Measurements from ENCODE around the gene PFDN2. TPM values are rescaled to one million over a fixed set of nuclear protein-coding genes. Genes with fewer than 3 reads are reported as not detected.

The PFDN2 gene
- total RNA-seq, 1 experiment from 2014 or later: 34.1 TPM

DNA sequence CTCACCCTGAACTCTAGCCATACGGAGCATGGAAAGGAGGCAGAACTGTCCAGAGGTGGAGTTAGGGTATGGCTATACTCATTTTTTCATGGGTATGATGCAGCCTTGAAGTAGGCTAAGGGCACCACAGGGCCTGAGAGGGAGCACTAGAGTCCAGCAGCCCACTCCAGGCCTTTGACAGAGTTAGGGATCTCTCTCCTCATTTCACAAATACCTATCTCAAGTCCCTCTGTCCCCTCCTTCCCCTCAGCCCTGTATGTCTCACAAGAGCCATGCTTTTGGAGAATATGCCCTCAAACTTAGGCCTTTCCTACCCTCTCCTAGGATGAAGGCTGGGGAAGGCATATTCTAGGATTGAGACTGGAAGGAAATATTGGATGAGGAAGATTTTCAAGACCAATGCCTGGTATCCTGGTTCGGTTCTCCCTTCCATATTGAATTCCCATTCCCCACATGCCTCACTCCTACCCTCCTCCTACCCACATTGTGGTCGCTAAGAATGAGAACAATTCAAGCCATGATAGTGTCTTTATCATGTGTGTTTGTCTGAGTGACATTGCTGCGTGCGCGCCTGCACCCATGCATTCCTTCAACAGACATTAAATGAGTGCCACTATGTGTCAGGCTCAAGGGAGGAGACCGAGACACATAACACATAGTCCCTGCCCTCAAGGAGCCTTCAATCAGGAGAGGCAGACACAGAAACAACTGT lies 25.9 kb downstream of the PFDN2 start:
- no peak overlapping the region for H3K9ac ChIP-seq (ENCODE audit: low read length)
- H3K36me3 ChIP-seq (ENCODE audit: insufficient read depth, low read length): no peaks in the 10 kb centered on the region
- no peaks in the 10 kb centered on the region for H3K9me2 ChIP-seq (replicated peaks; ENCODE audit: insufficient read depth, low read length)
- H2AFZ ChIP-seq (ENCODE audit: low read length): no peak overlapping the region
- H3K27me3 ChIP-seq (ENCODE audit: low read length): no peaks in the 10 kb centered on the region
- H3K27ac ChIP-seq (ENCODE audit: low read length): no peak overlapping the region
- H3K9me3 ChIP-seq (ENCODE audit: low read length): no peaks in the 10 kb centered on the region
- H3K4me3 ChIP-seq (ENCODE audit: low read length): no peak overlapping the region
- H4K20me1 ChIP-seq (ENCODE audit: insufficient read depth, low read depth, low read length): no peaks in the 10 kb centered on the region
- H3K4me2 ChIP-seq (ENCODE audit: low read depth, low read length, poor library complexity, severe bottlenecking): no peak overlapping the region
- H3K4me1 ChIP-seq (ENCODE audit: low read length): no peaks in the 10 kb centered on the region
- DNase-seq: no peak
- H3K79me2 ChIP-seq (ENCODE audit: low read length): no peaks in the 10 kb centered on the region

- no peak overlapping the region for H3K9ac ChIP-seq (ENCODE audit: low read length)
- H3K27me3 ChIP-seq (ENCODE audit: low read length): no peaks in the 10 kb centered on the region
- no peaks in the 10 kb centered on the region for H4K20me1 ChIP-seq (ENCODE audit: insufficient read depth, low read depth, low read length)
- no peak overlapping the region for H3K4me2 ChIP-seq (ENCODE audit: low read depth, low read length, poor library complexity, severe bottlenecking)
- H3K36me3 ChIP-seq (ENCODE audit: insufficient read depth, low read length): no peaks in the 10 kb centered on the region
- no peak for DNase-seq
- H3K27ac ChIP-seq (ENCODE audit: low read length): no peak overlapping the region
- H3K9me2 ChIP-seq (replicated peaks; ENCODE audit: insufficient read depth, low read length): no peaks in the 10 kb centered on the region
- no peaks in the 10 kb centered on the region for H3K4me1 ChIP-seq (ENCODE audit: low read length)
- H3K4me3 ChIP-seq (ENCODE audit: low read length): no peak overlapping the region
- no peaks in the 10 kb centered on the region for H3K9me3 ChIP-seq (ENCODE audit: low read length)
- H3K79me2 ChIP-seq (ENCODE audit: low read length): no peaks in the 10 kb centered on the region
- no peak overlapping the region for H2AFZ ChIP-seq (ENCODE audit: low read length)
Observed at GRCh38 chr1:161091093-161091492, 26.7 kb downstream of the PFDN2 start.

- Histone ChIP-seq H3K79me2 (ENCODE audit: low read length) (no peaks in the 10 kb centered on the region), H3K4me3 (ENCODE audit: low read length) (no peak overlapping the region), H3K27ac (ENCODE audit: low read length) (no peak overlapping the region), H4K20me1 (ENCODE audit: insufficient read depth, low read depth, low read length) (no peaks in the 10 kb centered on the region), H3K9me3 (ENCODE audit: low read length) (no peaks in the 10 kb centered on the region), H3K4me1 (ENCODE audit: low read length) (no peaks in the 10 kb centered on the region), H3K36me3 (ENCODE audit: insufficient read depth, low read length) (no peaks in the 10 kb centered on the region), H3K4me2 (ENCODE audit: low read depth, low read length, poor library complexity, severe bottlenecking) (no peak overlapping the region), H3K27me3 (ENCODE audit: low read length) (no peaks in the 10 kb centered on the region), H3K9ac (ENCODE audit: low read length) (no peak overlapping the region), H2AFZ (ENCODE audit: low read length) (no peak overlapping the region), H3K9me2 (replicated peaks; ENCODE audit: insufficient read depth, low read length) (no peaks in the 10 kb centered on the region)
- DNase-seq: no peak
Observed at GRCh38 chr1:161090617-161091016, 27.2 kb downstream of the PFDN2 start.

- Histone ChIP-seq H2AFZ (ENCODE audit: low read length) (no peak overlapping the region), H3K79me2 (ENCODE audit: low read length) (no peaks in the 10 kb centered on the region), H3K4me2 (ENCODE audit: low read depth, low read length, poor library complexity, severe bottlenecking) (no peak overlapping the region), H3K27me3 (ENCODE audit: low read length) (no peaks in the 10 kb centered on the region), H3K27ac (ENCODE audit: low read length) (no peak overlapping the region), H3K36me3 (ENCODE audit: insufficient read depth, low read length) (no peaks in the 10 kb centered on the region), H4K20me1 (ENCODE audit: insufficient read depth, low read depth, low read length) (no peaks in the 10 kb centered on the region), H3K9ac (ENCODE audit: low read length) (no peak overlapping the region), H3K4me3 (ENCODE audit: low read length) (no peak overlapping the region), H3K9me3 (ENCODE audit: low read length) (no peaks in the 10 kb centered on the region), H3K4me1 (ENCODE audit: low read length) (no peaks in the 10 kb centered on the region), H3K9me2 (replicated peaks; ENCODE audit: insufficient read depth, low read length) (no peaks in the 10 kb centered on the region)
- DNase-seq: no peak
Observed at GRCh38 chr1:161089938-161090337, 27.9 kb downstream of the PFDN2 start.

GRCh38 chr1:161089251-161089924 lies 28.4 kb downstream of the PFDN2 start, which contains the start of gene NECTIN4:
Gene NECTIN4 (minus strand): TSS chr1:161089558. CDS start chr1:161089296, 262 bp downstream.
- Histone ChIP-seq H4K20me1 (ENCODE audit: insufficient read depth, low read depth, low read length) (no peaks in the 10 kb centered on the region), H3K79me2 (ENCODE audit: low read length) (no peaks in the 10 kb centered on the region), H3K4me2 (ENCODE audit: low read depth, low read length, poor library complexity, severe bottlenecking) (no peak within 1 kb of the TSS), H3K4me1 (ENCODE audit: low read length) (no peaks in the 10 kb centered on the region), H3K9ac (ENCODE audit: low read length) (no peak within 1 kb of the TSS), H3K27me3 (ENCODE audit: low read length) (no peaks in the 10 kb centered on the region), H3K9me3 (ENCODE audit: low read length) (no peaks in the 10 kb centered on the region), H3K9me2 (replicated peaks; ENCODE audit: insufficient read depth, low read length) (no peaks in the 10 kb centered on the region), H2AFZ (ENCODE audit: low read length) (no peak within 1 kb of the TSS), H3K27ac (ENCODE audit: low read length) (no peak within 1 kb of the TSS), H3K36me3 (ENCODE audit: insufficient read depth, low read length) (no peaks in the 10 kb centered on the region), H3K4me3 (ENCODE audit: low read length) (no peak within 1 kb of the TSS)
- DNase-seq: no peak

DNA sequence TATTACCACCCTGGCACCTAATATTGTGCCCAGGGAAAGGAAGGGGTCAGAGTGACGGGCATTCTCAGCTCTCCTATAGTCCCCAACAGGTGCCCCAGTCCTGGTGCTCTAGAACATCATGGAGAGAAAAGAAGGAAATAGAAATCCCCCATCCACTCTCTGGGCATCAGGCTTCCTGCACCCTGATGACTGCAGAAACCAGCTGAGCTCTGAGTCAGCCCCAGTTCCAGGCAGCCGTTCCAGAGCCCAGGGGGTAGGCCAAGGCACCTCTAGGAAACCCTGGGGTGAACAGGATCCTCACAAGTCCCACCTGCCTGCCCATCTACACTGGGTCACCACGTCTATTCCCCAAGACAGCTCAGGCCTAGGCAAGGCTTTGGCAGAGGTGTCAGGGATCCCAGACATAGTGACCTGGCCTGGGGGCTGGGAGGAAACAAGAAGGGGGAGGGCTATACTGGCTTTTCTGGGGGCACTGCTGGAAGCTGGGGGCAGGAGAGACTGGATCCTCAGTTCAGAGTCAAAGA lies 29.2 kb downstream of the PFDN2 start:
- no peaks in the 10 kb centered on the region for H3K27me3 ChIP-seq (ENCODE audit: low read length)
- H4K20me1 ChIP-seq (ENCODE audit: insufficient read depth, low read depth, low read length): no peaks in the 10 kb centered on the region
- H3K9ac ChIP-seq (ENCODE audit: low read length): no peak overlapping the region
- no peaks in the 10 kb centered on the region for H3K9me3 ChIP-seq (ENCODE audit: low read length)
- no peaks in the 10 kb centered on the region for H3K9me2 ChIP-seq (replicated peaks; ENCODE audit: insufficient read depth, low read length)
- no peak for DNase-seq
- no peak overlapping the region for H2AFZ ChIP-seq (ENCODE audit: low read length)
- no peaks in the 10 kb centered on the region for H3K4me1 ChIP-seq (ENCODE audit: low read length)
- H3K79me2 ChIP-seq (ENCODE audit: low read length): no peaks in the 10 kb centered on the region
- no peaks in the 10 kb centered on the region for H3K36me3 ChIP-seq (ENCODE audit: insufficient read depth, low read length)
- H3K4me3 ChIP-seq (ENCODE audit: low read length): no peak overlapping the region
- no peak overlapping the region for H3K4me2 ChIP-seq (ENCODE audit: low read depth, low read length, poor library complexity, severe bottlenecking)
- H3K27ac ChIP-seq (ENCODE audit: low read length): no peak overlapping the region

DNA sequence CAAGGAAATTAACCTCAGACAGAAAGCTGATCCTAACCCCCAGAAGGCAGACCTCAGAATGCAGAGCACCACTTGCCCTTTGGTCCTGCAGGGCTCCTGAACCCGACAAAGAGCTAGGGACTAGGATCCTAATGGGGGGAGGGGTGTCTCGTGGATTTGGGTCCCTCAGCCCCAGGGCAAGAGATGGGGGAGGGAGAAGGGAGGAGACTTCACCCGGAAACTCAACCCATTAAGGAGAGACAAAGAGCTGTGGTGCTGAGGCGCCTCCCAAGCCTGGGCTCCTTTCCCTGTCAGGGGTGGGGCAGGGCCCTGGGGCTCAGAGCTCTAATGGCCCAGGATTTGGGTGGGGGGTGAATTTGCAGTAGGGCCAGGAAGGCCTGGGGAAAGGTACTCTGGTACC lies 31.4 kb downstream of the PFDN2 start:
- no peaks in the 10 kb centered on the region for H3K9me2 ChIP-seq (replicated peaks; ENCODE audit: insufficient read depth, low read length)
- no peak for DNase-seq
- no peaks in the 10 kb centered on the region for H3K36me3 ChIP-seq (ENCODE audit: insufficient read depth, low read length)
- no peaks in the 10 kb centered on the region for H3K9me3 ChIP-seq (ENCODE audit: low read length)
- no peak overlapping the region for H3K27ac ChIP-seq (ENCODE audit: low read length)
- H3K4me2 ChIP-seq (ENCODE audit: low read depth, low read length, poor library complexity, severe bottlenecking): no peak overlapping the region
- H3K4me3 ChIP-seq (ENCODE audit: low read length): no peak overlapping the region
- H3K9ac ChIP-seq (ENCODE audit: low read length): no peak overlapping the region
- H2AFZ ChIP-seq (ENCODE audit: low read length): no peak overlapping the region
- H4K20me1 ChIP-seq (ENCODE audit: insufficient read depth, low read depth, low read length): no peaks in the 10 kb centered on the region
- no peaks in the 10 kb centered on the region for H3K4me1 ChIP-seq (ENCODE audit: low read length)
- H3K79me2 ChIP-seq (ENCODE audit: low read length): no peaks in the 10 kb centered on the region
- no peaks in the 10 kb centered on the region for H3K27me3 ChIP-seq (ENCODE audit: low read length)

DNA sequence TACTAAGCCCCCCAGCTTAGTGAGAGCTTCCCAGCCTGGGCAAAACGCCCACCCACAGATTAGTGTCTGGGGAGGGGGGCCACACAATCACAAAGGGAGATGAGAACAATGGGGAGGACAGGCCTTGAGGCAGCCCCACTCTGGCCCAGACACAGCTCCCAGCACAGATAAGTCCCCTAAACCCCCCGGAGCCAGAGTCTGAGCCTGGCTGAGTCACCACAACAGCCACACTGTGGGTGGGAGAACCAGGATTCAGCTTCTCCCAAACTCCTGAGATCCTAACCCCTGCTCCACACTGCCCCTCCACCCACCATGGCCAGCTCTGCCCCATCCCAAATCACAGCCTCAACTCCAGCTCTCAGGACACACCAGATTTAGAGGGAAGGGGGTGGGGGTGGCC lies 32.7 kb downstream of the PFDN2 start:
- Histone ChIP-seq H2AFZ (ENCODE audit: low read length) (no peak overlapping the region), H3K4me3 (ENCODE audit: low read length) (no peak overlapping the region), H3K4me2 (ENCODE audit: low read depth, low read length, poor library complexity, severe bottlenecking) (no peak overlapping the region), H3K79me2 (ENCODE audit: low read length) (no peaks in the 10 kb centered on the region), H4K20me1 (ENCODE audit: insufficient read depth, low read depth, low read length) (no peaks in the 10 kb centered on the region), H3K27ac (ENCODE audit: low read length) (no peak overlapping the region), H3K9me2 (replicated peaks; ENCODE audit: insufficient read depth, low read length) (no peaks in the 10 kb centered on the region), H3K36me3 (ENCODE audit: insufficient read depth, low read length) (no peaks in the 10 kb centered on the region), H3K27me3 (ENCODE audit: low read length) (no peaks in the 10 kb centered on the region), H3K9ac (ENCODE audit: low read length) (no peak overlapping the region), H3K9me3 (ENCODE audit: low read length) (no peaks in the 10 kb centered on the region), H3K4me1 (ENCODE audit: low read length) (no peaks in the 10 kb centered on the region)
- no peak for DNase-seq
